ENCODE data around the gene EEF1AKMT2.

EEF1AKMT2 gene

DNA sequence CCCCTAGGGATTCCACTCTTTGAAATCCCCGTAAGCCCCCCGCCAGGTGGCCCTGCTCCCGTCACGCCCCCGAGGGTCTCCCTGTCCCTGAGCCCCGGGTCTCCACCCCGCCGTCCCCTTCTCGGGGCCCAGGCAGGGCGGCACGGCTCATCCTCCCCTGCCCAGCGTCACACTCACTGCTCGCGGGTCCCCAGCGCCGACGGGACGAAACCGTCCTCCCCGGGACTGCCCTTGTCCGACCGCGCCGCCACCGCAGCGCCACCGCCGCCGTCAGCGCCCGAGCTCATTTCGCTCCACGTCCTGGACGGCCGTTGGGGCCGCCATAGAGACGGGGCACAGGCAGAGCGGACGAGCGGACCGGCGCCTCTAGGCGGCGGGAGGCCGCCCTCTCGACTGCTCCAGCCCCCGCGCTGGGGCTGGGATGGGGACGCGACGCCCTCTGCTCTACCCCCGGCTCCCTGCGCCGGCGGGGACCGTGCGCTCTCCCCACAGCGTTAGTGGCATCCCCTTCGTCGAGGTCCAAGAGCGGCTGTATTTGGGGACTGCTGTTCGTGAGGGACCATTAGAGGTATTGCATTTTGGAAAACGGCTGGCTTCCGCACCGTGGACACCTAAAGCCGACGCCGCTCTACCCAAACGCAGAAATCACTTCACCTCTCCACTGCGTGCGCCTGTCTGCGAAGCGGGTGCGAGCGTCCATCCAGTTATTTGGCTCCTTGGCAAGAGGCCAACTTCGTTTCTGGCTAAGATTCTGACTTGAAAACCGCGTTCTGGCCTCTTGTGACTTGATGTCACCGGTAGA, at the start of gene EEF1AKMT2:
Gene EEF1AKMT2 (minus strand): TSS at position 341 of the 802 bp plus-strand sequence. CDS start 54 bp downstream, at position 287.
- TF ChIP-seq, protein P1, sequence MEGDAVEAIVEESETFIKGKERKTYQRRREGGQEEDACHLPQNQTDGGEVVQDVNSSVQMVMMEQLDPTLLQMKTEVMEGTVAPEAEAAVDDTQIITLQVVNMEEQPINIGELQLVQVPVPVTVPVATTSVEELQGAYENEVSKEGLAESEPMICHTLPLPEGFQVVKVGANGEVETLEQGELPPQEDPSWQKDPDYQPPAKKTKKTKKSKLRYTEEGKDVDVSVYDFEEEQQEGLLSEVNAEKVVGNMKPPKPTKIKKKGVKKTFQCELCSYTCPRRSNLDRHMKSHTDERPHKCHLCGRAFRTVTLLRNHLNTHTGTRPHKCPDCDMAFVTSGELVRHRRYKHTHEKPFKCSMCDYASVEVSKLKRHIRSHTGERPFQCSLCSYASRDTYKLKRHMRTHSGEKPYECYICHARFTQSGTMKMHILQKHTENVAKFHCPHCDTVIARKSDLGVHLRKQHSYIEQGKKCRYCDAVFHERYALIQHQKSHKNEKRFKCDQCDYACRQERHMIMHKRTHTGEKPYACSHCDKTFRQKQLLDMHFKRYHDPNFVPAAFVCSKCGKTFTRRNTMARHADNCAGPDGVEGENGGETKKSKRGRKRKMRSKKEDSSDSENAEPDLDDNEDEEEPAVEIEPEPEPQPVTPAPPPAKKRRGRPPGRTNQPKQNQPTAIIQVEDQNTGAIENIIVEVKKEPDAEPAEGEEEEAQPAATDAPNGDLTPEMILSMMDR (IDR thresholded peaks at IDR 0.05), result peak; percentile 38; the same call in 1 of the 2 replicates

DNA sequence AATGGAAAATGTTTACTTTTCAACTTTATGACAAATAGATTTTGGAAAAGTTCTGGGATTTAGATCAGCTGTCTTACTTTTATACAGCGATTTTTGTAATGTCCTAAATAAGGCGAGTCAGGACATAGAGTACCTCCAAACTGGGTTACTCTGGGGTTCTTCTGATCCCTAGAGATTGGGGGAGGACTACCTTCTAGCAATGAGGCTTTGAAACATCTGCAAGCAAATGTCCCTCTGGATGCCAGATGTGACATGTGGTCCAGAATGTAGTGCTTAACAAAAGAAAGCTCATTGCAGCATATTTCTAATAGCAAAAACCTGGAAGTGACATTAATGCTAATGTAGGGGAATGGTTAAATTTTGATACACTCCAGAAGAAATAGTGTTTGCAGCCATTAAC, 46.0 kb upstream of the EEF1AKMT2 start:
- TF ChIP-seq, protein P1 (IDR thresholded peaks at IDR 0.05), result no peak

DNA sequence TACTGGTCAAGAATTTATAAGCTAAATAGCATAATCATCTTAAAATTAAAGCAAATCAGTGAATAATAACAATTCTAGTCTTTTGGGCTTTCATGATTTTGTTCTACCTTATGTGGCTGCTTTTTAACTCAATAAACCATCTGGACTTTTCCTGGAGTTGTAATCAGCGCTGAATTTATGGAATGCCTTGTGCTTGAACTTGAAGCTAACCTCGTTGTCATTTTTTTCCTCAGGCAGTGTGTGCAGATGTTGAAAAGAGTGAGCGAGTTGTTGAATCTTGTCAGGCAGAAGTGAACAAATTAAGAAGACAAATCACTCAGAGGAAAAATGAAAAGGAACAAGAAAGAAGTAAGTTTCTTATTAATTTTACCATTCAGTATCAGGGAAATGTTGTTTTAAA, 39.4 kb upstream of the EEF1AKMT2 start:
- TF ChIP-seq, protein P1 (IDR thresholded peaks at IDR 0.05), result no peak

- TF ChIP-seq, protein P1 (IDR thresholded peaks at IDR 0.05), result no peak
Observed at GRCh38 chr10:124830445-124830844, 38.8 kb upstream of the EEF1AKMT2 start.

DNA sequence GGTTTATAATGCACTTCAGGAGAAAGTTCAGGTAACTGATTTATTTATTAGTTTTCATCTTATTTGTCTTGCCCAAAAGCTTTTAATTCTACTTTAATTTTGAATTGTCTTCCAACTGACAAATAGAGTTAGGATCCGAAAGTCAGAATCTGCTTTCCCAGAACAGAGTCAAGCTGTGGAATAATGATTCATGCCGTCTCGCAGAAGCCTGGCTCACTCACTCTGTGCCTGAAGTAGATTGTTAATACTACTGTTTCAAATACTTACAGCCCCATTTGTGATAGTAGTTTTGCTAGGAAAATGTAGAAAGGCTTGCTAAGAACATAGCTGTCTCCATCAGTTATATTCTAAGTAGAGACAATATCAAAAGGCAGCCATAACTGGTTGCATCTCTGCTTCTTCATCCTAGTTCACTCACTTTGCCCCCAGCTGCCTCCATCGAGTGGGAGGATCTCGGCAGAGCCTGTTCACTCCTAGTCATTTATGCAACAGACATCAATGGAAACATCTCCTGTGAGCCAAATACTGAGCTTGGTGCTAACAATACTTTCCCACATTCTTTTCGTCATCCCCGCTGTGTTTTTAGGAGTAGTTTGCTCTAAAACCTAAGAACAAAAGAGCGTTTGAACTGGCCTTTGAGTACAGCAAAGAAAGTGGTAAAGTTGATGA, 37.9 kb upstream of the EEF1AKMT2 start:
- TF ChIP-seq, protein P1 (IDR thresholded peaks at IDR 0.05), result no peak

DNA sequence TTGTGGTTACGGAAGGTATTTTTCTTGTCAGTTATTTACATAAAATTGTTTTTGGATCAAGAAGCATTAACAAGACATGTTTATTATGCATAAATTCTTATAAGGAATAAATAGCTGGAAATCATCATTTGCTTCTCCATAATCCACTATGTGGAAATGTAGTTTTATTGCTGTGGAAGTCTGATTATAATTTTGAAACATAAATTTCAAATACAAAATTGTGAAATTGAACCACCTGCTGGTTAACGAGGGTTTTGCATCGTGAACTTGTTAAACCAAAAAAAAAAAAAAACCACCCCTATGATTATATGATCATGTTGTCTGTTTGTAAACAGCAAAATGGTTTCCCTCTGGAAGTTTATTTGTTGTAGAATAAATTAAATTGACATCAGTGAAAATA, 35.8 kb upstream of the EEF1AKMT2 start:
- TF ChIP-seq, protein P1 (IDR thresholded peaks at IDR 0.05), result peak; percentile 58

DNA sequence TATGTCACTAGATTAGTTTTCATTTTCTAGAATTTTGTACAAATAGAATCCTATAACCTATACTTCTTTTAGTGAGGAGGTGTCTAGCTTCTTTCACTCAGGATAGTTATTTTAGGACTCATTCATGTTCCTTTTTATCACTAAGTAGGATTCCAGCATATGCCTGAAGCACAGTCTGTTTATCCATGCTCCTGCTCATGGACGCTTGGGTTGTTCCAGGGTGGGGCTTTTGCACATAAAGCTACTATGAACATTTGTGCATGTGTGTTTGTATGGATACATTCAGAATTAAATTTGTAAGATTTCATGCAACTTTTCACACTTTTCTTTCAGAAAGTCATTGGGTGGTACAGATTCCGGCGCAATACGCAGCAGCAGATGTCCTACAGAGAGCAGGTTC, 34.6 kb upstream of the EEF1AKMT2 start:
- TF ChIP-seq, protein P1 (IDR thresholded peaks at IDR 0.05), result no peak

Measured in LNCAP (cell line).